ENCODE results near the gene LRP11.

LRP11 gene

DNA sequence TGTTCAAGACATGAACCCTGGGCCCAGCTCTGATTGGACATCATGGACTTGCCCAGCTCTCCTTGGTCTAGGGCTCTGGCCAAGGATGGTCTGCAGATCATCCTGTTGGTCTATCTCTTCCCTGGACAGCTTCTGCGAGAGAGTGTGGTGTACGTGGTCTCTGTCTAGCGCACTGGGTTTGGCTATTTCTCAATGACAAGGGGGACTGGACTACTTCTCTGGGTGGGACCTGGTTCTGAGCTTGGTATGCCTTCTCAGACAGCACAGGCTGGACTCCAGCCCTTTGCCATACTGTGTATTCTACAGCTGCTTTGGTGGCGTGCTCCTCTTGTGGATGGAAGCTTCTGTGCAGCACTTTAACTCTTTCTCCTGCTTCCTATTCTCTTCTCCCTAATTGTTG is 42.2 kb upstream of the LRP11 start:
- Histone ChIP-seq H3K27me3 (ENCODE audit: insufficient read depth, poor library complexity, severe bottlenecking) (peaks cover 11% of the 10 kb centered on the region), H3K27ac (replicated peaks) (no peak overlapping the region), H3K4me3 (replicated peaks; ENCODE audit: insufficient read depth, low read length) (no peak overlapping the region)
- DNase-seq (ENCODE audit: low read depth in 1 of 2, low spot score in 1 of 2), result no peak
- TF ChIP-seq, protein P1, sequence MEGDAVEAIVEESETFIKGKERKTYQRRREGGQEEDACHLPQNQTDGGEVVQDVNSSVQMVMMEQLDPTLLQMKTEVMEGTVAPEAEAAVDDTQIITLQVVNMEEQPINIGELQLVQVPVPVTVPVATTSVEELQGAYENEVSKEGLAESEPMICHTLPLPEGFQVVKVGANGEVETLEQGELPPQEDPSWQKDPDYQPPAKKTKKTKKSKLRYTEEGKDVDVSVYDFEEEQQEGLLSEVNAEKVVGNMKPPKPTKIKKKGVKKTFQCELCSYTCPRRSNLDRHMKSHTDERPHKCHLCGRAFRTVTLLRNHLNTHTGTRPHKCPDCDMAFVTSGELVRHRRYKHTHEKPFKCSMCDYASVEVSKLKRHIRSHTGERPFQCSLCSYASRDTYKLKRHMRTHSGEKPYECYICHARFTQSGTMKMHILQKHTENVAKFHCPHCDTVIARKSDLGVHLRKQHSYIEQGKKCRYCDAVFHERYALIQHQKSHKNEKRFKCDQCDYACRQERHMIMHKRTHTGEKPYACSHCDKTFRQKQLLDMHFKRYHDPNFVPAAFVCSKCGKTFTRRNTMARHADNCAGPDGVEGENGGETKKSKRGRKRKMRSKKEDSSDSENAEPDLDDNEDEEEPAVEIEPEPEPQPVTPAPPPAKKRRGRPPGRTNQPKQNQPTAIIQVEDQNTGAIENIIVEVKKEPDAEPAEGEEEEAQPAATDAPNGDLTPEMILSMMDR (IDR thresholded peaks at IDR 0.05; ENCODE audit: insufficient read depth, low read length), result no peak
- TF ChIP-seq, protein P2, sequence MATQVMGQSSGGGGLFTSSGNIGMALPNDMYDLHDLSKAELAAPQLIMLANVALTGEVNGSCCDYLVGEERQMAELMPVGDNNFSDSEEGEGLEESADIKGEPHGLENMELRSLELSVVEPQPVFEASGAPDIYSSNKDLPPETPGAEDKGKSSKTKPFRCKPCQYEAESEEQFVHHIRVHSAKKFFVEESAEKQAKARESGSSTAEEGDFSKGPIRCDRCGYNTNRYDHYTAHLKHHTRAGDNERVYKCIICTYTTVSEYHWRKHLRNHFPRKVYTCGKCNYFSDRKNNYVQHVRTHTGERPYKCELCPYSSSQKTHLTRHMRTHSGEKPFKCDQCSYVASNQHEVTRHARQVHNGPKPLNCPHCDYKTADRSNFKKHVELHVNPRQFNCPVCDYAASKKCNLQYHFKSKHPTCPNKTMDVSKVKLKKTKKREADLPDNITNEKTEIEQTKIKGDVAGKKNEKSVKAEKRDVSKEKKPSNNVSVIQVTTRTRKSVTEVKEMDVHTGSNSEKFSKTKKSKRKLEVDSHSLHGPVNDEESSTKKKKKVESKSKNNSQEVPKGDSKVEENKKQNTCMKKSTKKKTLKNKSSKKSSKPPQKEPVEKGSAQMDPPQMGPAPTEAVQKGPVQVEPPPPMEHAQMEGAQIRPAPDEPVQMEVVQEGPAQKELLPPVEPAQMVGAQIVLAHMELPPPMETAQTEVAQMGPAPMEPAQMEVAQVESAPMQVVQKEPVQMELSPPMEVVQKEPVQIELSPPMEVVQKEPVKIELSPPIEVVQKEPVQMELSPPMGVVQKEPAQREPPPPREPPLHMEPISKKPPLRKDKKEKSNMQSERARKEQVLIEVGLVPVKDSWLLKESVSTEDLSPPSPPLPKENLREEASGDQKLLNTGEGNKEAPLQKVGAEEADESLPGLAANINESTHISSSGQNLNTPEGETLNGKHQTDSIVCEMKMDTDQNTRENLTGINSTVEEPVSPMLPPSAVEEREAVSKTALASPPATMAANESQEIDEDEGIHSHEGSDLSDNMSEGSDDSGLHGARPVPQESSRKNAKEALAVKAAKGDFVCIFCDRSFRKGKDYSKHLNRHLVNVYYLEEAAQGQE (IDR thresholded peaks at IDR 0.05; ENCODE audit: insufficient replicate concordance, low read depth), result no peak
- no peak for TF ChIP-seq GABPA (IDR thresholded peaks at IDR 0.05; ENCODE audit: low read depth)
- no peak for TF ChIP-seq SPI1 (IDR thresholded peaks at IDR 0.05; ENCODE audit: borderline replicate concordance, low read depth)

DNA sequence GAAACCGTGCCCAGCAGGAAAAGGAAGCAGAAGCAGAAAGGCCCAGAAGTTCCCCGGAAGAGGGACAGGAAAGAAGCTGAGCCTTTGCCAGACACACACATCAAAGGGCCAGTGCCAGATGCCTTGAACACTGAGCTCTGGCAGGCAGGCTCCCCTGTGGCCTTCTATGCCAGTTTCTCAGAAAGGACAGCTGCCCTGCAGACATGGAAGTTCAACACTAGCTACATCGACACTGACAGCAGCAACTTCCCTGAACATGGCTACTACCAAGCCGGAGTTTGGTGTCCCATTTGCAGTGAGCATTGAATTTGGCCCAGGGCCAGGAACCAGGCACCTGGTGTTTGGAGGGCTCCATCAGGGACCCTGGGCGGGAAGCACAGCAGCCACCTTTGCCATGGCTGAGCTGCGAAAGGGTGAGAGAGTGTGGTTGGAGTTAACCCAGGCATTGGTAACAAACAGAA is 41.8 kb upstream of the LRP11 start:
- DNase-seq (ENCODE audit: low read depth in 1 of 2, low spot score in 1 of 2), result no peak
- Histone ChIP-seq H3K27me3 (ENCODE audit: insufficient read depth, poor library complexity, severe bottlenecking) (peaks cover 11% of the 10 kb centered on the region), H3K27ac (replicated peaks) (no peak overlapping the region), H3K4me3 (replicated peaks; ENCODE audit: insufficient read depth, low read length) (no peak overlapping the region)
- no peak for TF ChIP-seq GABPA (IDR thresholded peaks at IDR 0.05; ENCODE audit: low read depth)
- TF ChIP-seq, protein P2 (IDR thresholded peaks at IDR 0.05; ENCODE audit: insufficient replicate concordance, low read depth), result no peak
- no peak for TF ChIP-seq POLR2AphosphoS5 (IDR thresholded peaks at IDR 0.05; ENCODE audit: low read depth)
- TF ChIP-seq, protein P1 (IDR thresholded peaks at IDR 0.05; ENCODE audit: insufficient read depth, low read length), result no peak
- TF ChIP-seq SPI1 (IDR thresholded peaks at IDR 0.05; ENCODE audit: borderline replicate concordance, low read depth), result no peak

DNA sequence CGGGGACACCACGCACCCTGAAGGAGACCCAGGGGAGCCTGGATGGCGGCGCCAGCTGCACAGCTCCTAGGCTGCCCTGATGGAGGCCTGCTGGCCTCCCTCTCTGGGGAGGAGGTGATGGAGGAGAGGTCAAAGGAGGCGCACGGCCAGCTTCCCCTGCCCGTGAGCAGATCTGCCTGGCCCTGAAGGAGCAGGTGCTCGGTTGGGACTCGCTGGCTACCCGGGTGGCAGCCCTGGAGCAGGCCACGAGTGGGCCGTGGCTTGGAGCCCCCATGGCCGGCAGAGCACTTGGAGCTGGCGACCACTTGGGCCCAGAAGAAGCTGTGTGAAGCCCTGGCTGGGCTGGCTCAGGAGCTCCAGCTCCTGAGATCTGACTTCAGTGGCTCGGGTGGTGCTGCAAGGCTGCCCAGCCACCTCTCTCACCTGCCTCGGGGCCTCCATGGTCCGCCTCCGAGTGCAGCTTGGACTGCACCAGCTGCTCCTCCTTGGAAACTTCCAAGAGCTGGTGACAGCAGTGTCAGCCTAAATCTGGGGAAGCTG is 41.3 kb upstream of the LRP11 start:
- H3K27ac ChIP-seq (replicated peaks), result no peak overlapping the region
- TF ChIP-seq POLR2AphosphoS5 (IDR thresholded peaks at IDR 0.05; ENCODE audit: low read depth) (no peak), SPI1 (IDR thresholded peaks at IDR 0.05; ENCODE audit: borderline replicate concordance, low read depth) (no peak), GABPA (IDR thresholded peaks at IDR 0.05; ENCODE audit: low read depth) (no peak)
- TF ChIP-seq, protein P2 (IDR thresholded peaks at IDR 0.05; ENCODE audit: insufficient replicate concordance, low read depth), result no peak
- TF ChIP-seq, protein P1 (IDR thresholded peaks at IDR 0.05; ENCODE audit: insufficient read depth, low read length), result no peak
- no peak for DNase-seq (ENCODE audit: low read depth in 1 of 2, low spot score in 1 of 2)
- no peak overlapping the region for H3K4me3 ChIP-seq (replicated peaks; ENCODE audit: insufficient read depth, low read length)
- H3K27me3 ChIP-seq (ENCODE audit: insufficient read depth, poor library complexity, severe bottlenecking), result peaks cover 11% of the 10 kb centered on the region

Measured in HL-60 (cell line).